Ectodermal cell (in vitro differentiated cells): ENCODE data around the gene CAST.

Experiments
- H3K27ac ChIP-seq: 2 replicates; pipeline ENCODE4 v1.7.0; 2013; ENCODE audit warnings: mild to moderate bottlenecking, low read depth, low read length; ENCODE audit not compliant: insufficient read depth, poor library complexity, severe bottlenecking
- H3K27me3 ChIP-seq: 2 replicates; pipeline ENCODE4 v1.7.0; 2013; ENCODE audit warnings: mild to moderate bottlenecking, low read length; ENCODE audit not compliant: insufficient read depth, control insufficient read depth, poor library complexity, severe bottlenecking
- H3K36me3 ChIP-seq: one replicate; pipeline ENCODE4 v1.7.0; 2013; ENCODE audit warnings: low read length; ENCODE audit not compliant: control insufficient read depth, insufficient read depth
- H3K4me1 ChIP-seq: one replicate; pipeline ENCODE4 v1.7.0; 2013; ENCODE audit warnings: low read length; ENCODE audit not compliant: control insufficient read depth, insufficient read depth
- H3K4me3 ChIP-seq: 2 replicates; pipeline ENCODE4 v1.7.0; 2013; ENCODE audit warnings: low read depth, low read length, control low read depth; ENCODE audit not compliant: insufficient read depth
- H3K9me3 ChIP-seq: 2 replicates; pipeline ENCODE4 v1.7.0; 2013; ENCODE audit warnings: mild to moderate bottlenecking, low read length, moderate library complexity; ENCODE audit not compliant: control insufficient read depth
- WGBS, 2 experiments: methylation state at CpG; one replicate each; pipeline ENCODE4 v1.1.7; 2013; ENCODE audit warnings: missing lambda C conversion rate in 2 of 2; 5-methylcytosine and 5-hydroxymethylcytosine counted together

Gene CAST

GRCh38 chr5:96627792-96628398, 34.3 kb upstream of the CAST start:
- H3K4me3 ChIP-seq = no peak overlapping the region
- 96 to 100% methylated on average over 1 to 2 of the region's 2 CpGs for WGBS, 2 experiments
- no peak overlapping the region for H3K27ac ChIP-seq
- no peaks in the 10 kb centered on the region for H3K9me3 ChIP-seq
- no peaks in the 10 kb centered on the region for H3K4me1 ChIP-seq
- H3K27me3 ChIP-seq = no peaks in the 10 kb centered on the region
- H3K36me3 ChIP-seq = no peaks in the 10 kb centered on the region

GRCh38 chr5:96628406-96628805, 33.8 kb upstream of the CAST start:
- 91 to 95% methylated on average over 2 of the region's 3 CpGs for WGBS, 2 experiments
- Histone ChIP-seq H3K27me3 (no peaks in the 10 kb centered on the region), H3K36me3 (no peaks in the 10 kb centered on the region), H3K9me3 (no peaks in the 10 kb centered on the region), H3K4me3 (no peak overlapping the region), H3K4me1 (no peaks in the 10 kb centered on the region), H3K27ac (no peak overlapping the region)

- Histone ChIP-seq H3K9me3 (no peaks in the 10 kb centered on the region), H3K4me3 (no peak overlapping the region), H3K27ac (no peak overlapping the region), H3K36me3 (no peaks in the 10 kb centered on the region), H3K27me3 (no peaks in the 10 kb centered on the region), H3K4me1 (no peaks in the 10 kb centered on the region)
- WGBS, 2 experiments = 44 to 51% methylated on average over 2 of the region's 2 CpGs
These were observed 32.4 kb upstream of the CAST start for GRCh38 chr5:96629774-96630173.

GRCh38 chr5:96633820-96634219, 28.4 kb upstream of the CAST start:
- Histone ChIP-seq H3K9me3 (no peaks in the 10 kb centered on the region), H3K27ac (no peak overlapping the region), H3K4me3 (no peak overlapping the region), H3K36me3 (no peaks in the 10 kb centered on the region), H3K27me3 (no peaks in the 10 kb centered on the region), H3K4me1 (no peaks in the 10 kb centered on the region)
- WGBS, 2 experiments = 79 to 98% methylated on average over 4 of the region's 4 CpGs

- Histone ChIP-seq H3K9me3 (no peaks in the 10 kb centered on the region), H3K27me3 (no peaks in the 10 kb centered on the region), H3K27ac (no peak overlapping the region), H3K4me1 (no peaks in the 10 kb centered on the region), H3K36me3 (no peaks in the 10 kb centered on the region), H3K4me3 (no peak overlapping the region)
- WGBS, 2 experiments = 94 to 100% methylated on average over 1 of the region's 1 CpG
These were observed 27.3 kb upstream of the CAST start for GRCh38 chr5:96634881-96635280.

- no peak overlapping the region for H3K27ac ChIP-seq
- H3K4me1 ChIP-seq = no peaks in the 10 kb centered on the region
- H3K4me3 ChIP-seq = no peak overlapping the region
- WGBS, 2 experiments = 86 to 100% methylated on average over 1 of the region's 1 CpG
- H3K9me3 ChIP-seq = no peaks in the 10 kb centered on the region
- H3K36me3 ChIP-seq = no peaks in the 10 kb centered on the region
- H3K27me3 ChIP-seq = no peaks in the 10 kb centered on the region
These were observed 26.1 kb upstream of the CAST start for GRCh38 chr5:96636046-96636445.

GRCh38 chr5:96636594-96636993, 25.6 kb upstream of the CAST start:
- no peaks in the 10 kb centered on the region for H3K27me3 ChIP-seq
- H3K4me3 ChIP-seq = no peak overlapping the region
- H3K4me1 ChIP-seq = no peaks in the 10 kb centered on the region
- 90 to 98% methylated on average over 4 of the region's 4 CpGs for WGBS, 2 experiments
- no peak overlapping the region for H3K27ac ChIP-seq
- H3K9me3 ChIP-seq = no peaks in the 10 kb centered on the region
- no peaks in the 10 kb centered on the region for H3K36me3 ChIP-seq

- H3K27me3 ChIP-seq = no peaks in the 10 kb centered on the region
- H3K4me3 ChIP-seq = no peak overlapping the region
- H3K9me3 ChIP-seq = no peaks in the 10 kb centered on the region
- H3K4me1 ChIP-seq = no peaks in the 10 kb centered on the region
- no peaks in the 10 kb centered on the region for H3K36me3 ChIP-seq
- WGBS, 2 experiments = 100% methylated on average over 1 of the region's 1 CpG
- H3K27ac ChIP-seq = no peak overlapping the region
These were observed 25.0 kb upstream of the CAST start for GRCh38 chr5:96637196-96637595.

- Histone ChIP-seq H3K27ac (no peak overlapping the region), H3K27me3 (no peaks in the 10 kb centered on the region), H3K9me3 (no peaks in the 10 kb centered on the region), H3K4me1 (no peaks in the 10 kb centered on the region), H3K4me3 (no peak overlapping the region), H3K36me3 (no peaks in the 10 kb centered on the region)
- 88 to 90% methylated on average over 3 of the region's 3 CpGs for WGBS, 2 experiments
These were observed 23.6 kb upstream of the CAST start for GRCh38 chr5:96638561-96638960.

- WGBS, 2 experiments = 60 to 62% methylated on average over 2 to 3 of the region's 3 CpGs
These were observed 21.5 kb upstream of the CAST start for GRCh38 chr5:96640696-96641095.

More at GRCh38 chr5:96640696-96641095, 21.5 kb upstream of the CAST start:
- Histone ChIP-seq H3K9me3 (no peaks in the 10 kb centered on the region), H3K27ac (no peak overlapping the region), H3K27me3 (no peaks in the 10 kb centered on the region), H3K4me3 (no peak overlapping the region), H3K36me3 (no peaks in the 10 kb centered on the region), H3K4me1 (no peaks in the 10 kb centered on the region)
